Large intestine (tissue), 3 donors: Measurements from ENCODE around the gene CR1. TPM values are rescaled to one million over a fixed set of nuclear protein-coding genes. Genes with fewer than 3 reads are reported as not detected.
A peak's percentile ranks its signal among the peaks of the same experiment; 100 is the strongest.
"Not testable (repeated sequence)": the region's sequence is repeated elsewhere in the genome, so short reads cannot be mapped to it uniquely, and the experiment has no call there.

Experiments
- DNase-seq, 2 donors: peaks; one replicate each; pipeline versions ENCODE4 v3.0.0 to v3.0.0-alpha.2; 2013
- H3K27ac ChIP-seq: one replicate; pipeline ENCODE4 v1.5.1; 2013; ENCODE audit warnings: low read length
- H3K27me3 ChIP-seq: 2 replicates; pipeline ENCODE4 v1.6.1; 2013; ENCODE audit warnings: low read length; ENCODE audit not compliant: control insufficient read depth, insufficient read depth
- H3K36me3 ChIP-seq: 2 replicates; pipeline ENCODE4 v1.6.1; 2013; ENCODE audit warnings: low read length; ENCODE audit not compliant: control insufficient read depth, insufficient read depth
- H3K4me1 ChIP-seq: one replicate; pipeline ENCODE4 v1.6.1; 2013; ENCODE audit warnings: low read length; ENCODE audit not compliant: control insufficient read depth, insufficient read depth
- H3K4me3 ChIP-seq: one replicate; pipeline ENCODE4 v1.5.1; 2013; ENCODE audit warnings: low read length
- H3K9me3 ChIP-seq: one replicate; pipeline ENCODE4 v1.6.1; 2013; ENCODE audit warnings: mild to moderate bottlenecking, low read depth, low read length, moderate library complexity; ENCODE audit not compliant: control insufficient read depth
- WGBS: methylation state at CpG from one replicate; pipeline ENCODE4 v1.1.5; 2013; ENCODE audit warnings: low lambda C conversion rate; ENCODE audit not compliant: insufficient coverage; 5-methylcytosine and 5-hydroxymethylcytosine counted together
- polyA plus RNA-seq: library from polyadenylated mRNA; unstranded; fragments of 120-200 nt; gene quantifications from one replicate; pipeline ENCODE4 v1.2.1, GENCODE V29; 2013

Gene CR1
- polyA plus RNA-seq, 1 donor = 0.66 TPM

DNA sequence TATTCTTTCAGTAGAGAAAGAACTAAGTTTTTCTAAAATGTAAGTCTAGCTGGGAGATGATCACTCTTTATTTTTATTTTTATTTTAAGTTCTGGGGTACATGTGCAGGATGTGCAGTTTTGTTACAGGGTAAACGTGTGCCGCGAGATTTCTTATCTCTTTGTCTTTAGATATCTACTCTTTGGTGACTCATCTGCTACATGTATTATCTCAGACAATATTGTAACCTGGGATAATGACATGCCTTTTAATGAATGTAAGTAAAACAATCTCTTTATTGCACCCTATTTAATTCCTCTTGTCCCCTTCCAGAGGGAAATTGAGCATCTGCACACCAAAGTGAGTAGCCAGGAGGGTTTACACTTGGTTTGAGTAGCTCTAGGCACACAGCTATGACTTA, 32.4 kb upstream of the CR1 start:
- Histone ChIP-seq H3K4me3 (no peak overlapping the region), H3K27ac (no peak overlapping the region), H3K27me3 (peaks cover 7% of the 10 kb centered on the region), H3K36me3 (no peaks in the 10 kb centered on the region), H3K9me3 (no peaks in the 10 kb centered on the region), H3K4me1 (no peaks in the 10 kb centered on the region)
- DNase-seq = no peak
- no CpG with 5 or more reads among the region's 3 CpGs for WGBS

GRCh38 chr1:207470927-207471326, 25.0 kb upstream of the CR1 start:
- no peak for DNase-seq
- no peak overlapping the region for H3K4me3 ChIP-seq
- no peak overlapping the region for H3K27ac ChIP-seq
- no peaks in the 10 kb centered on the region for H3K36me3 ChIP-seq
- no CpG with 5 or more reads among the region's 2 CpGs for WGBS
- H3K9me3 ChIP-seq = no peaks in the 10 kb centered on the region
- no peaks in the 10 kb centered on the region for H3K4me1 ChIP-seq
- peaks cover 29% of the 10 kb centered on the region for H3K27me3 ChIP-seq

DNA sequence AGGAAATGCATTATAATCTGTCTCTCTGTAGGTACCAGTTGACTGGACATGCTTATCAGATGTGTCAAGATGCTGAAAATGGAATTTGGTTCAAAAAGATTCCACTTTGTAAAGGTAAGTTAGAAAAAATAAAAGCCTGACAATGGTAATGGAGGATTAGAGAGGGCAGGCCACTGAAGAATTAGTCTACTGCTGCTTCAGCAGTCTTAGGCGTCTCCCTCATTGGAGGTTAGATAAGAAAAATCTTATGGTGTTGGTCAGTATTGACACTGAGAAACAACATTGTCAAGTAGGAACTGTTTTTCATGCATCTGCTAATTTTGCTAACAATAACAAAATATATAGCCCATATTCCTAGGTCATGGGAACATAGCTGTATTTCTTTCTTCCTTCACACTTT, 21.7 kb upstream of the CR1 start:
- Histone ChIP-seq H3K27me3 (peaks cover 27% of the 10 kb centered on the region), H3K4me1 (no peaks in the 10 kb centered on the region), H3K9me3 (no peaks in the 10 kb centered on the region), H3K4me3 (no peak overlapping the region), H3K36me3 (no peaks in the 10 kb centered on the region), H3K27ac (no peak overlapping the region)
- no CpG with 5 or more reads among the region's 1 CpG for WGBS
- DNase-seq = no peak

DNA sequence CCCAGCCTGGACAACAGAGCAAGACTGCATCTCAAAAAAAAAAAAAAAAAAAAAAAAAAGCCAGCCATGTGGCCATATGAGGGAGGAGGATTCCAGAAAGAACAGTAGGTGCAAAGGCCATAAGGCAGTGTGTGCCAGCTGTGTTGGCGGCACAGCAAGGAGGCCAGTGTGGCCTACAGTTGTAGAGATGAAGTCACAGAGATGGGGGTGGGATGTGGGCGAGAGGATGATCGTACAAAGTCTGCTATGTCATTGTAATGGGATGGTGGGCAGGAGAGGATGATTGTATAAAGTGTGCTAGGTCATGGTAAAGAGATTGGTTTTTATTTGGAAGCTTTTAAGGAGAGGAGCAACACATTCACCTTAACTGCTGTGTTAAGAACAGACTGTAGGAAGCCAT, 9.8 kb upstream of the CR1 start:
- Histone ChIP-seq H3K36me3 (no peaks in the 10 kb centered on the region), H3K27ac (no peak overlapping the region), H3K9me3 (no peaks in the 10 kb centered on the region), H3K27me3 (peaks cover 9% of the 10 kb centered on the region), H3K4me1 (no peaks in the 10 kb centered on the region), H3K4me3 (no peak overlapping the region)
- DNase-seq = no peak
- WGBS = 100% methylated on average over 2 of the region's 3 CpGs

- 79% methylated on average over 3 of the region's 4 CpGs for WGBS
- Histone ChIP-seq H3K4me1 (no peaks in the 10 kb centered on the region), H3K36me3 (no peaks in the 10 kb centered on the region), H3K27ac (no peak overlapping the region), H3K4me3 (no peak overlapping the region), H3K27me3 (peaks cover 7% of the 10 kb centered on the region), H3K9me3 (no peaks in the 10 kb centered on the region)
- no peak for DNase-seq
These were observed 8.3 kb upstream of the CR1 start for GRCh38 chr1:207487636-207488035.

GRCh38 chr1:207493212-207493611, 2.7 kb upstream of the CR1 start:
- no peaks in the 10 kb centered on the region for H3K4me1 ChIP-seq
- H3K4me3 ChIP-seq = no peak overlapping the region
- H3K9me3 ChIP-seq = no peaks in the 10 kb centered on the region
- H3K27ac ChIP-seq = no peak overlapping the region
- H3K27me3 ChIP-seq = peaks cover 44% of the 10 kb centered on the region
- DNase-seq = no peak
- WGBS = 81% methylated on average over 3 of the region's 3 CpGs
- no peaks in the 10 kb centered on the region for H3K36me3 ChIP-seq

GRCh38 chr1:207494171-207494570, 1.8 kb upstream of the CR1 start:
- H3K27me3 ChIP-seq = peaks cover 44% of the 10 kb centered on the region
- no peaks in the 10 kb centered on the region for H3K4me1 ChIP-seq
- H3K9me3 ChIP-seq = no peaks in the 10 kb centered on the region
- H3K36me3 ChIP-seq = no peaks in the 10 kb centered on the region
- H3K4me3 ChIP-seq = no peak overlapping the region
- DNase-seq = no peak
- no CpG with 5 or more reads among the region's 1 CpG for WGBS
- H3K27ac ChIP-seq = no peak overlapping the region

GRCh38 chr1:207495281-207495680, 676 bp upstream of the CR1 start:
- not testable (repeated sequence) for H3K4me3 ChIP-seq, H3K9me3 ChIP-seq, H3K4me1 ChIP-seq, H3K27ac ChIP-seq, H3K36me3 ChIP-seq, DNase-seq
- H3K27me3 ChIP-seq = peaks cover 45% of the 10 kb centered on the region
- whole genome bisulfite sequencing = no CpG with 5 or more reads among the region's 8 CpGs

DNA sequence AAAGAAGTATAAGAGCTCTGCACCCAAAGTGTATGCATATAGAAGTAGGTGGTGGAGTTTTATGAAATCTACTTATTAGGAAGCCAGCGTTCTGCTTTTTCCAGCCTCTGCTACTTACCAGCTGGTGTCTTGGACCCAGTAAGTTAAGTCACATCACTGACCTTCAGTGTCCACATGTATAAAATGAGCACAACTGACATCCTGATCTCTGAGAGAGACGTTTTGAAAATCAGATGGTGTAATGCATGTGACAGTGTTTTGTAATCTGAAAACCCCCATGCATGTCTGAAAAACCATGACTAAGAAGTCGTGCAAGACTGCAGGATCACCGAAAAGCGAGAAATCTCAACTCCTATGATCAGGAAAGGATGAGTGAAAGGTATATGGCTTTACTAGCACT, 2.0 kb downstream of the CR1 start:
- no peak overlapping the region for H3K4me3 ChIP-seq
- H3K4me1 ChIP-seq = no peaks in the 10 kb centered on the region
- no peak for DNase-seq
- H3K27me3 ChIP-seq = peaks cover 57% of the 10 kb centered on the region
- no peak overlapping the region for H3K27ac ChIP-seq
- H3K36me3 ChIP-seq = no peaks in the 10 kb centered on the region
- WGBS = no CpG with 5 or more reads among the region's 5 CpGs
- no peaks in the 10 kb centered on the region for H3K9me3 ChIP-seq

GRCh38 chr1:207499573-207499972, 3.6 kb downstream of the CR1 start:
- H3K27me3 ChIP-seq = peaks cover 50% of the 10 kb centered on the region
- WGBS = no CpG with 5 or more reads among the region's 4 CpGs

DNA sequence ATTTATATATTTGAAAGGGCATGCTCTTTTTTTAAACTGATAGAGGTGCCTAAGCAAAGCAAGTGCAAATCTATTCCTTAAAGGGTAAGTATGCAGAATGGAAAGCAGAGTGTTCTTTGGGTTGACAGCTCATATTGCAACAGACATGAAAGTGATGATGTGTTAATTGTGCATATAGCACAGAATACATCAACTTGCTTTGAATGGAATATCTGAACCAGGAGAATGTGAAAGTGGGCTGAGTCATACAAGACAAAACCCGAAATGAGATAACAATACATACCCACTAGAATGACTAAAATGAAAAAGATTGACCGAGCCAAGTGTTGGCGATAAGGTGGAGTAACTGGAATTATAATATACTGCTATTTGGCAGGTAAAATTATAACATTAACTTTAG, 4.3 kb downstream of the CR1 start:
- Histone ChIP-seq H3K4me1 (no peaks in the 10 kb centered on the region), H3K4me3 (no peak overlapping the region), H3K27me3 (peaks cover 49% of the 10 kb centered on the region), H3K27ac (no peak overlapping the region), H3K36me3 (no peaks in the 10 kb centered on the region), H3K9me3 (no peaks in the 10 kb centered on the region)
- DNase-seq = no peak
- 67% methylated on average over 3 of the region's 3 CpGs for WGBS

More at GRCh38 chr1:207499573-207499972, 3.6 kb downstream of the CR1 start:
- Histone ChIP-seq H3K4me3 (no peak overlapping the region), H3K9me3 (no peaks in the 10 kb centered on the region), H3K4me1 (no peaks in the 10 kb centered on the region), H3K27ac (no peak overlapping the region), H3K36me3 (no peaks in the 10 kb centered on the region)
- peak; percentile 55 to 57 for DNase-seq
